ENCODE data around the gene SLC9A9.

Gene SLC9A9

DNA sequence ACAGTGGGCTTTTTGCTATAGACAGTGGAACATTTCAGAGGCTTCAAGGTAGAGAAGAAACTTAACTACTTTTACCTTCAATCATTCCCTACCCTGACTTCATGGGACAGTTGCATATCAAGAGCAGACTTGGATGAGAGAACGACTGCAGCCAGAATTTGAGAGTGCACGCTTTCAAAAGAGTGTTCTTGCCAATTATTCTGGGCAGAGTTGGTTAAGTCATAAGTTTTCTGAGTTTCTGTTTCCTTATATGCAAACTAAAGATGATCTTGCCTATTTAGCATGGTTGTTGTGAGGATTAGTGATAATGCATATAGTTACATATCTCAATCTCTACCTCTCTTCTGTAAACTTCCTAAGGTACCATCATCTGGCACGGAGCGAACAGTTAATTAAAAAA lies 7.6 kb downstream of the SLC9A9 start:
- DNase-seq = no peak

DNA sequence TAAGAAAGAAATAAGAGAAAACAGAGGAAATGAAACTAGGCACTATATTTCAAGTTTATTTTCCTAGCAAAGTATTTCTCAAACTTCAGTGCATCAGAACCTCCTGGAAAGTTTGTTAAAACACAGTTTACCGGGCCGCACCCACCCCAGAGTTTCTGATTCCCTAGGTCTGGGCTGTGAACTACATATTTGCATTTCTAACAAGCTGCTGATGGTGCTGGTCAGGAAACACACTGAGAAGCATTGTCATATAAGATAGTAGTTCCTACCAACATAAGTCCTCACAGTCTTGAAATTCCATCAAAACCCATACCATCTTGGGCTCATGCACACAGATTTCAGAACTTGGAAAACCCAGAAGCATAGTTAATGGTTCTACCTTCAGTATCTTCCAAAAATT lies 8.3 kb downstream of the SLC9A9 start:
- no peak for DNase-seq

DNA sequence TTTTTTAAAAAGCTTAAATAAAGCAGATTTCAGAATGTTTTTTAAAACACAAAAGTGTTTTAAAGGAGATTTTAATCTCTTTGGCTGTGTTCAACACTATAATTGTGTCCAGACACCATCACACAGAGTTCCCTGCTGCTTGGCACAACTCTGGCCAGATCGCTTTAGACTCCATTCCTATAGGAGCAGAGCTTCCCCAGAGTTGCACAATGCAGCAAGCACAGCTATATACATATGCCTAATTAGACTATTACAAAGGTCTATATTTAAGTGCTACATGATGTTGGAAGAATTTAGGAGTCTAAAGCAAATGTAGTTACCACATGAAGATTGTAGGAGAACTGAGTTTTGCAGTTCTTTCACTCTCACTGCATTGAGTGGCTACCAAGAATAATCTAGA lies 11.2 kb downstream of the SLC9A9 start:
- DNase-seq = no peak

DNA sequence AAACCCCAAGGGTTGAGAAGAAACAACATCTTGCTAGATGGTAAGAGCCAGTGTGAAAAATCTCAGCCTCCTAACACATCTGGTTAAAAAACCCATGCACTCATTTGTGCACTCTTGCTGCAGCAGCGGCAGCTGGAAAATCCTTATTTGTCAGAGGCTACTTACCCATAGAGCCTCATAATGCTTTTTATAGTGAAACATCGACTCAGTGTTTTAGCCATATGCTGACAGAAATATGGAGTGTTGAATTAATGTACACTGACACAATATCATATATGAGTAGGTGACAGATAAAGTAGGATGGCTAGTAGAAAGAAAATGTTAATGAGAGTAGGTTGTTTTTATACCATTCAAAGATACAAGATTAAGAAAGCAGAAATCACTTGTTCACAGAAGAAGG lies 13.0 kb downstream of the SLC9A9 start:
- no peak for DNase-seq

DNA sequence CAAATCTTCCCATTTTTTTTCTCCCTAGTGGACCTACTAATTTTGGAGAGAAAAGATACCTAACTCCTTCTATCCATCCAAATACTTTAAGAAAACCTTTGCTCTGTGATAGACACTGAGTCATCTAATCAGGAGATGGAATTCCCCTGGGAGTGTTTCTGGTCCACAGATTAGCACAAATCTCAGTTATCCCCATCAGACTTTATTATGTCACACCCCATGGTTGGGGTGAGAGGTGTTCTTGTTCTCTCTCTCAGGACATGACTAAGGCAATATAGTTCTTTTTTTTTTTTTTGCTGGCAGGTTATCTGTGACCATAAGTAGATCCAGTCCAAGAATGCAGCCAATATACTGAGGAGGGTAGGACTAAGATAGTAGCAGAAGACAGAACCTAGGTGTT lies 15.8 kb downstream of the SLC9A9 start:
- DNase-seq = no peak

DNA sequence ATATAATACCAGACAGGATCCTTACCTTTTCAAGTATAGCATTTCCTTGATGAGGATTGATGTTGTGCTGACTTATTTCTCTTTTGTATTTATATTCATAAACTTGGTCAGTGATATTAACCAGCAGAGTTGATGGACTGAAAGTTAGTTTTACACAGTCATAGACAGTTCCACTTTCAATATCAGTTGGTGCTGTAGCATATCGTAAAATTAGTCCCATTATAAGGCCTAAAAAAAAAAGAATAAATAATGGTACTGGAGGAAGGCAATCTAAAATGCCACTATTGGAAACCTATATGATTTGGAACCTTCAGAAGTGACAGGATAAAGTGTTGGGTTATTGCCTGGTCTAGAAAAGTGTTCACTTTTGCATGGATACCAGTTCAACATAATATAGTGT lies 16.3 kb downstream of the SLC9A9 start:
- no peak for DNase-seq

DNA sequence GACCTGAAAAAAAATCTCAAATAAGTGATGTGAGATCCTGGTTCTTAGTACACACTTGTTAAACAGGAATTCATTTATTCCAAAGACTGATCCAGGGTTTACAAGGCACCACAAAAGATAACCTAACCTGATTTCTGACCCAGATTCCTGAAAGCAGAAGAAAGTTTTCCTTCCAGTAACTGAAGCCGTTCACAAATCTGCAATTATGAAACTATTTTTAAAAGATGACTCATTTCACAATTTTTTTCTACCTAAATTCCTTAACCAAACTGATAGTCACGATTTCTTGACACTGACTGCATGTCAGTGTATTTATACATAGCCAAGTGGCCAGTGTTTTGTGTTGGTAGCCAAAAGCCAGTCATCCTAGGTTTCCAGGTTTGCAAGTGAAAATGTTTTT lies 17.1 kb downstream of the SLC9A9 start:
- no peak for DNase-seq

DNA sequence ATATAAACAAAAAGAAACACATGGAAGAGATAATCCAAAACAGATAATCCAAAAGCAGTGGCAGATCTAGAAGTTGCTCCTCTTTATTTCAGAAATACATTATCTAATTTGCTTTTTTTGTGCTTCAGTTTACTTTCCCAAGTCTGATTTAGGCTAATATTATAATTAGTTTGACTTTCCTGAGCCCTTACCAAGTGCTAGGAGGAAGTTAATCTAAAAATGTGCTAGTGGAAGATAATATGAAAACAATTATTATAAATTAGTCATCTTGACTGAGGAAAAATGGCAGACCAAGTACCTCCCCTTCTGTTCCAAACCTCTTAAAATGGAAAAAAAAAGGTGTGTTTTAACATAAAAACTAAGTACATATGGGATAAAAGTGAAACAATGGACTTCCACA lies 17.5 kb downstream of the SLC9A9 start:
- DNase-seq = no peak

DNA sequence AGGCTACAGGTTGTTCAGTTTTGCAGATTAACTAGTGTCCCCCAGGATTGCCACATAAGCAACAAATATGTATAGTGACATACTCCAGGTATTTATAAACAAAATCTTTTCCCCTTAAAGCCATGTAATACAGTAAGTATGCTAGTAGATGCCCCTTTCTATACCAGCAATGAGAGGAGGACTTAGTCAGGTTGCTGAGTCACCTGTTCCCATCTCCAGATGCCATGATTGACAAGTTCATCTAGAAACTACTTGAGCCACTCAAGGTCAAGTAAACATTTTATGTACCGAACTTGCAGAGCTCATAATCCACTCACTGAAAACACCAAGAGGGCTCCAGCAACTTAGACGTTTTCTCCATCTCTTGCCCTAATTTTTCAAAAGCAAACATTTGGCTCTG lies 18.2 kb downstream of the SLC9A9 start:
- no peak for DNase-seq

DNA sequence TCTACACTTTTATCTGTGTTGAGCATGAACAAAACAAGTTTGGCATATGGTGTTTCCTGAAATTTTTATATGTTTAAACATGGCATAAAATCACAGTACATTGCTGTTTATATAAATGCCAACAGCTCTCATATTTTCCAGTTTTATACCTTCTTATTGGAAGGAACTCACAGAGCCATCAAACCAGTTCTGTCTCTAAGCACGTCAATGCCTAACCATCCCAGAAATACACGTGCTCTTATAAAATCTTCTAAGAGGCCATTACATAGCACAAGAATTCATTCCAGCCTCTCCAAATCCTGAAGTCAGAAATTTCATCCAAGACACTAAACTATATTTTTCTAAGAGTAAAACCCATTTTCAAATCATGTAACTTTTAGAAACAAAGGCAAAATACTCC lies 20.8 kb downstream of the SLC9A9 start:
- DNase-seq = no peak

DNA sequence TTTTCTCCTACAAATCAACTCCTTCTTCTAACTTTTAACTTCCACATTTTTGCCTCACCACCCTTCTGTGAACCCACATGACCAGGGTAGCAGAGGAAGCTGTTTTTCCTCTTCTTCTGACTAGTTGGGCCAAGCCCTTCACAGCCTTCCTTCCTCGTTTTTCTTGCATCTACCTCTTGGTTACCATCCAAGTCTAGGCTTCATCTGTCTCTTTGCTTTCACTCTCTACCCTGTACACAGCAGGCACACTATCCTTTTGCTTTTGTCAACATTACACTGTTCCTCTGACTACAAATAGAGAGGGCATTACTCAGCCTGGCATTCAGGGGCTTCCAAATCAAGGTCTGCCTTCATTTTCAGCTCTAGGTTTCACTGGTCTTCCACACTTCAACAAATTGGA lies 22.0 kb downstream of the SLC9A9 start:
- DNase-seq = no peak

DNA sequence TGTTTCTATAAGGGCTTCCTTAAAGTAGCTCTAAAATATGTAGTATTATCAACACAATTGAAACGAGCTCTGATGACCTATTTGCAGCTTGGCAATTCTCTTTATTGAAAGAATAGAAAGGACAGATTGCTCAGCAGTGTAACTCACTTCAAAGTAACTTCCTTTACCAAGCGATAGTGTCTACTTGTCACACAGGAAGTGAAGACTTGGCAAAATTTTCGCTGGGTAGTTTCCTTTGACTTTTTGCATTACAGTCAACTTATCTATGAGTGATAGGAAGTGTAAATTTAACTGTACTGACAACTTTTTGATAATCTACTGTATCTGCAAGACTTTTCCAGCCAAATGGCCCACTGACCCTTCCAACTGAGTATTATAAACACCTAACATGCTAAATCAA lies 22.8 kb downstream of the SLC9A9 start:
- no peak for DNase-seq

DNA sequence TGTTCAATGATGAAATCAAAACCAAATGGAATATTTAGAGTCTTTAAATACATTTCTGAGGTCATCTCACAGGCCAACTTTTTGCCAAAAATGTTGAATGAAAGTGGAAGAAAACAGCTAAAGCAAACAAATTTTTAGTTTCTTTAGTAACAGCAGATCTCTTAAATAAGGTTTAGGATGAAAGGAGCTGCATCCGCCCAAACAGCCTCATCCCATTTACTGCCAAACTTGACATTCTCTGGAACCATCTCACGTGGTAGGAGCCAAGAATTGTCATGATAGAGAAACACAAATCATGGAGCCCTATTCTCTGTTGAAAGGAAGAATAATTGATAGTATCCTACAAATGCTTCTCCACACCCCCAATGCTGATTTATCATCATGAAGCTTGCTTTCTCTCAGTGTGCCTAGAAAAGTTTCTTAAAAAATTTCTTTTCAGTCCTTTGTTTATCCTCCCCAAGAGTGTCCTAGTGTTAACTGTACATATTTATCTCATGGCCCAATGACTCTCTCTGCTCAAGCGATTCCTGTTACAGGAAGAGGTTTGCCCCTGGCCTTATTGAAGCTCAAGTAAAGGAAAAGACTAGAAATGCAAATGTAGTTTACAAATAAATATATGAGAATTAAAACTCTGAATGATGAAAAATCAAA lies 23.4 kb downstream of the SLC9A9 start:
- DNase-seq = no peak

DNA sequence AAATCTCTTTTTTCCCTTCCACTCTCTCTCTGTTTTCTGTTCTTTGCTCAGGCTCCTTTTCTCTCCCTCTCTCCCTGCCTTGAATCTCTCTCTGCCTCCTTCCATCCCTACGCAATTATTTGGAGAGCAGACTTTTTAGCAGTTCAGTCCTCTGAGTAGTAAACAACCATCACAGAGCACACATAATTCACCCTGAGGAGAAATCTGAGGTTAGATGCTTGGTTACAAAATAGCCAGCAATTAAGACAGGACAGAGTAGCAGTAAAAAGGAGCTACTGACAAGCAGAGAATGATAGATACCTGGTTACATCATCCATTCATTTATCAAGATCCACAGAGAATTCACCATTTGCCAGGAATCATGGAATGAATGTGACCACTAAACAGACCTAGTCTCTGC lies 25.5 kb downstream of the SLC9A9 start:
- no peak for DNase-seq

DNA sequence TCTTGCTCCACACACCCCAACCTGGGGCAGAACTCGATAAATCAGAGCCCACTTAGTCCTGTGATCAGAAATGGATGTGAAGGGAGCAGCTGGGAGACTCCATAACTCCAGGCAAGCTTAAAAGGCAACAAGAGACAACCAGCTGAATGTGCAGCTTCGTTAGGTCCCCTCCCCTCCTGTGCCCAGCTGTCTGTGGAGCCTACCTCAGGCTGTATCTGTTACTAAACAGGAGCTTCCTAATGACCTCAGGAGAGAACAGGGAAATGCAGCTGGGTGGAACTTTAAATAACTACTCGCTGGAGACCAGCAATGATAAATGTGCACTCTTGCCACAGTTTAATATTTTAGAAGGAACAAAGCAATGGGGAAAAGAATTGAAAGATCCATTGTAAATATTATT lies 25.9 kb downstream of the SLC9A9 start:
- DNase-seq = no peak

DNA sequence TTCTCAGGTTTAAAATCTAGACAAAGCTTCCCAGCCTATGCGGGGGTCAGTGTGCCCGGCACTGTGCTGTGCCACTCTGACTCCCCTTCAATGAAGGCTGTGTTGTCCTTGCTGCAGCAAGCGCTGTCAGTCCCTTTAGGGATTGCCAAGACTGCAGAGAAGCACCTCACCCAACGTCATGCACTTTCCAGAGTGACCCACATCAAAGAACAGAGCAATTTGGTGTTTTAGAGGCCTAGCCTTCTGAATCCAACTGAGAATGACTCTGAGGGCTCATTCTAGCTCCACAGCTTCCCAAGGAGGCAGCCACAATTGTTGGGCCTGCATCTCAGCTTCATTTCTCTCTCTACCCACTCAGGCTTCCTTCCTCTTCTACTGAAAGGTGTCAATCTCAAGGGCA lies 26.4 kb downstream of the SLC9A9 start:
- no peak for DNase-seq

DNA sequence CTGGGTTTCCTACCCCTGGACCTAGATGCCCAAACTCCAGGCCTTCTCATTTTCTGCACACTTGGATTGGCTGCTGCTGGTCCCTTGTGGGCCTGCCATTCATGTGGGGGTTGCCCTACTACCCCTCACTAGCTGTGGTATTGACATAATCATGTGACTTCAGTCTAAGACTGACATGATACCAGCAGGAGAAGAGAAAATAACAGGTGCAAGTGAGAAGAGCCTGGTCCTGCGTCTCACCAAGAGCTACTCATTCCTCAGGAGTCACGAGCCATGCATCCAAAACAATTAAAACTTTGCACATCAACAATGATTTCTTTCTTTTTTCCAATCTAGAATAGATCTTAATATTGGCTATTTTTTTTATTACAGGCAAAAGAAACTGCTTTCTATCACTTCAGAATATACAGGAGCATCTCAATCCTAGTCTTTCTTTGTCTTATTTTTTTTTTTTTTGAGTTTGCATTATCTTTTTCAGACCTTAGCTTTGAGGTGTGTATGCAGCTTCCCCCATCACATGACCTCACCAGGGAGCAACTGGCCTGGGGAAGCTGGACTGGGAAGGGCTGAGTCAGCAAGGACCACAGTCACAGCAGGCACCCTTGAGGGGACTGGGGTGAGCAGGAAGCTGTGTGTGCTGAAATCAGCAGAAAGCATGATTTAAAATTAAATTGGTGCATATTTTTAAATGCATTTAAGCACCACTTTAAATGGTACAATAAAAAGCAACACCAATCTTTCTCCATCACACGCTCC lies 27.6 kb downstream of the SLC9A9 start:
- DNase-seq = no peak

DNA sequence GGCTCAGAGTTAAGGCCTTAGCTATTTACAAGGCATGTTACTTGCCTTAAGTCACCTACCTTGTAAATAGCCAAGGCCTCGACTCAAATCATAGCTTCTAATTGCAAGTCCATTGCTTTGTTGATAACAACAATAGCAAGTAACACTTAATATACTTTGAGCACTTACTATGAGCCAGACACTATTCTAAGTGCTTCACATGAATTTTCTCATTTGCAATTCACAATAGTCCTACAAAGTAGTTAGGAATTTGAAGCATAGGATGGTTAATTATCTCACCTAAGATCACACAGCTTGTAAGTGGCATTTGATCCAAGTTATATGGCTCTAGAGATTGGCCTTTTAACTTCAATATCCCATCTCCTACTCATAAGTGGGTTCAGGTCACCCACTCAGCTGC lies 28.4 kb downstream of the SLC9A9 start:
- no peak for DNase-seq

DNA sequence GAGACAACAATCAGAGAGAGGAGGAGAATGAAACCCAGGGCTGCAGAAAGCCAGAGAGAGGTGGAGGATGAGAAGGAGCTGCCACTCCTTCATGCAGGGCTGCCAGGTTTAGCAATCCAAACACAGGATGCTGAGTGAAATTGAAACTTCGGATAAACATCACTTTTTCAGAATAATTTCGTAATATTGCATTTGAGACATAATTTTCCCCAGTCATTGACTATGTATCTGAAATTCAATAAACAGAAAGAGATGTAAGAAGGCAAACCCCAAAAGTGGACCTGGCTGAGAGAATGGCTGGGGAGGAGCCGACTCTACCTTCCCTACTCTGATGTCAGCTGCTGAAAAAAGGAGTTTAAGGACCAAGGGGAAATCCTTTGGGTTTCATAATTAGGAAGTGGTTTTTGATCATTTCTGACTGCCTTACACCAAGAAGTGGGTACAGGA lies 33.8 kb downstream of the SLC9A9 start:
- DNase-seq = no peak

DNA sequence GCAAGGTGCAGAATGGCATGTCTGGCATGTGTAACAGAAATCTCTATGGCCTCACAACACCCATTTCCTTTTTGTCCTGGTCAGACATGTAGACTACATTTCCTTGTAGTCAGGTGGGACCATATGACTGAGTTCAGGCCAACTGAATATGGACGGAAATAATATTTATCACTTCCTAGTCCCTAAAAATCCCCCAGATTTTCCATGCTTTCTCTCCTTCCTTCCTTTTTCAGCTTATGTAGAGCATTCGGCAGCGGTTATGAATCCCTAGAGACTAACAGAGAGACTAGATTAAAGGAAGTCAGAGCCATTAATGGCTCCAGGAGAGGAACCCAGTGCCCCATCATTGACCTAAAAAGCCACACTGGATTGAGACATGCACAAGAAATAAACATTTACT lies 35.8 kb downstream of the SLC9A9 start:
- DNase-seq = no peak

DNA sequence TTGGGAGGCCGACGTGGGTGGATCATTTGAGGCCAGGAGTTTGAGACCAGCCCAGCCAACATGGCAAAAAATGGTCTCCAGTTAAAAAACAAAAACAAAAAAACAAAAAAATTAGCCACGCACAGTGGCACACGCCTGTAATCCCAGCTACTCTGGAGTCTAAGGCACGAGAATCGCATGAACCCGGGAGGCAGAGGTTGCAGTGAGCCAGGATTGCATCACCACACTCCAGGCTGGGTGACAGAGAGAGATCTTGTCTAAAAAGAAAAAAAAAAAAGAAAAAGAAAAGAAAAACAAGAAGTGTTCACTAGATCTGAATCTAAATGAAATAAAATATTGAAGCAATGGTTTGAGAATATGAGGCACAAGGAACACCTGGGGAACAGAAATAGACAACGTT lies 36.7 kb downstream of the SLC9A9 start:
- DNase-seq = no peak

DNA sequence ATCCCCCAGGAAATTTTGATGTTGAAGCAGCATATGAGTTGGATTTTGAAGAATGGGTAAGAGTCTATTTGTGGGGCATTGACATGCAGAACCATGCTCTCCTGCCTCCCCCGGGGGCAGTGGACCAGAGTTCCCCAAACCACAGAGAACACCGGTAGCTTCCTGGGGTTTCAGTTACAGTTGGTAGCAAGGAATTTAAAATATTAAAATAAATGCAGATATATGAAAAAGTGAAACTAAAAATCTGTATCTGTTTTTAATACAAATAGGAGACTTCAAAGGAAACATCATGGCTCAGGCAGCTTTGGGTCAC lies 37.4 kb downstream of the SLC9A9 start:
- no peak for DNase-seq

DNA sequence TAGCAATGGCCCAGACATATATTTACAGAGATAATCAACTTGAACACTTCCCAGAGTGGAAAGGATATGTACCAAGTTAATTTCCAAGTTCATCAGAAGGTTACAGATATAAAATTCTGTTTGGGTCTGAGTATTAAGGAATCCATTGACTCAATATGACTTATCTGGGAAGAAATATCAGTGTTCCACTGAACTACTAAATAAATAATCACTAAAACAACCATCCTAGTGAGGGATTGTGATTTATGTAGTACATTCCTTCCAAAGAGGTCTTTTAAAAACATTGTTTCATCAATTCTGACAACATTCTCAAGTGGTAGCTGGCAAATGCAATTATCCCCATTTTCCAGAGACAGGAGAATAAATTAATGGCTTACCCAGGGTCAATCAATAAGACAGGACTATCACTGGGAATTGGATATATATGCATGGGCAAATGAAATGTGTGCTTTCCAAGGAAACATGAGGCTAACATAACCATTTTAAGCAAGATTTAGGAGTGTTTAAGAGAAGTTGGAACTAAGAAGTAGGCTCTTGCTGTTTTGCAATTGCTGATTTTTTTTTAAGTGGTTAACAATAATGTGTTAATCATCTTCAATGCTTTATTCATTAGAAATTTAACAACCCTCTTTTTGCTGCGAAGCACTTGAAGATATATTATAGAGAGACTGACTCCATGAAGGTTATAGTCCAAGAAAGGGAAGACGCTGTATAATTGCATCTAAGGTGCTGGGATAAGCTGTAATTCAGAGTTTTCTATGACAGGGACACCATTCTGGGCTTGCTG lies 37.9 kb downstream of the SLC9A9 start:
- DNase-seq = no peak

DNA sequence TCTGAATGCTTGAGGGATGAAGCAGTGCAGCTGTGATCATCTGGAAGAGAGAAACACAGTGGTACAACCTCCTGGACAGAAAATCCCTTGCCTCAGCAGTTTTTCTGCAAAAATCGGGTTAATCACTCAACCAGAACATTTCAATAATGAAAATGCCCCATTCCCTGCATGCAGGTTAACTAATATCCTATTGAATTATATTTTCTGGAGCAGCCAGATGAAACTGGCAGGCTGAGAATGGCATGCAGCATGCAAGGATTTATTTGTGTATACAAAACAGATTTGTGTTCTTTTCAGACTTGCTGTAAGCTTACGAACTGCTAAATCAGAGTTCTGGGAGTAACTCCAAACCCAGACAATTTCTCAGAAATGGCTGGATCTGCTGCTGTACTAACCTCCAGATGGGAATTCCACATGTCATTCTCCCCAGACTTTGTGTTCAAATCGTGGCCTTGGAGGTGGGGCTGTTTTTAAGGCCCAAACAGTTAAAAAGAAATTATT lies 39.1 kb downstream of the SLC9A9 start:
- DNase-seq = no peak
